BE2C (cell line): ENCODE measurements around the gene TUBB4B.

Source experiments
- DNase-seq: peaks from one replicate; pipeline ENCODE4 v3.0.0-alpha.2; 2020
- H3K27me3 ChIP-seq: fragments of 250-450 bp; sonication (Bioruptor Pico); 2 replicates; pipeline ENCODE4 v1.5.1; 2020; ENCODE audit warnings: mild to moderate bottlenecking
- H3K36me3 ChIP-seq: fragments of 250-450 bp; sonication (Bioruptor Pico); 2 replicates; pipeline ENCODE4 v1.5.1; 2020; ENCODE audit warnings: mild to moderate bottlenecking
- H3K4me1 ChIP-seq: fragments of 250-450 bp; sonication (Bioruptor Pico); 2 replicates; pipeline ENCODE4 v1.5.1; 2020
- H3K4me3 ChIP-seq: 2 replicates; pipeline ENCODE4 v1.5.1; 2011; ENCODE audit warnings: low read depth, low read length
- H3K9me3 ChIP-seq: fragments of 250-450 bp; sonication (Bioruptor Pico); 2 replicates; pipeline ENCODE4 v1.5.1; 2020
- TF ChIP-seq, protein P1 (sequence below): IDR thresholded peaks from 2 replicates; pipeline ENCODE4 v1.5.1; 2012; ENCODE audit warnings: mild to moderate bottlenecking, low read depth, low read length

Gene TUBB4B

DNA sequence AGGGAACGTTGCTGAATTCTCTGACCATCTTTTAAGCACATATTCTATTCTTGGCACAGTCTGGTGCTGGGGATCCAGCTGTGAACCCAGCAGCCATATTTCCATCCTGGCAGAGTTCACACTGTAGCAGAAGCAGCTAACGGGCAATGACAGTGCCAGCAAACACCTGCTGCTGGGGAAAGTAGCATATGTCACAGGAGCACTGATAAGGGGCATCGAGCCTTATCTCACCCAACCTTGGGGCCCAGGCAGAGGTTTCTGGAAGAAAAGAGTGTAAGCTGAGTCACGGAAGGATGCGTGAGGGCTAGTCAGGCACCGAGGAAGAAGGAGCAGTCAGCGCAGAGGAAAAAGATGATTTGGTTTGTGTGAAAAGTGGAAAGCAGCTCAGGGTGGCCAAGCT, 34.5 kb upstream of the TUBB4B start:
- H3K4me3 ChIP-seq = peak overlapping the region; percentile 98
- H3K9me3 ChIP-seq = no peaks in the 10 kb centered on the region
- no peaks in the 10 kb centered on the region for H3K27me3 ChIP-seq
- peaks cover 4% of the 10 kb centered on the region for H3K4me1 ChIP-seq
- TF ChIP-seq, protein P1, sequence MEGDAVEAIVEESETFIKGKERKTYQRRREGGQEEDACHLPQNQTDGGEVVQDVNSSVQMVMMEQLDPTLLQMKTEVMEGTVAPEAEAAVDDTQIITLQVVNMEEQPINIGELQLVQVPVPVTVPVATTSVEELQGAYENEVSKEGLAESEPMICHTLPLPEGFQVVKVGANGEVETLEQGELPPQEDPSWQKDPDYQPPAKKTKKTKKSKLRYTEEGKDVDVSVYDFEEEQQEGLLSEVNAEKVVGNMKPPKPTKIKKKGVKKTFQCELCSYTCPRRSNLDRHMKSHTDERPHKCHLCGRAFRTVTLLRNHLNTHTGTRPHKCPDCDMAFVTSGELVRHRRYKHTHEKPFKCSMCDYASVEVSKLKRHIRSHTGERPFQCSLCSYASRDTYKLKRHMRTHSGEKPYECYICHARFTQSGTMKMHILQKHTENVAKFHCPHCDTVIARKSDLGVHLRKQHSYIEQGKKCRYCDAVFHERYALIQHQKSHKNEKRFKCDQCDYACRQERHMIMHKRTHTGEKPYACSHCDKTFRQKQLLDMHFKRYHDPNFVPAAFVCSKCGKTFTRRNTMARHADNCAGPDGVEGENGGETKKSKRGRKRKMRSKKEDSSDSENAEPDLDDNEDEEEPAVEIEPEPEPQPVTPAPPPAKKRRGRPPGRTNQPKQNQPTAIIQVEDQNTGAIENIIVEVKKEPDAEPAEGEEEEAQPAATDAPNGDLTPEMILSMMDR = no peak
- no peak for DNase-seq
- no peaks in the 10 kb centered on the region for H3K36me3 ChIP-seq

DNA sequence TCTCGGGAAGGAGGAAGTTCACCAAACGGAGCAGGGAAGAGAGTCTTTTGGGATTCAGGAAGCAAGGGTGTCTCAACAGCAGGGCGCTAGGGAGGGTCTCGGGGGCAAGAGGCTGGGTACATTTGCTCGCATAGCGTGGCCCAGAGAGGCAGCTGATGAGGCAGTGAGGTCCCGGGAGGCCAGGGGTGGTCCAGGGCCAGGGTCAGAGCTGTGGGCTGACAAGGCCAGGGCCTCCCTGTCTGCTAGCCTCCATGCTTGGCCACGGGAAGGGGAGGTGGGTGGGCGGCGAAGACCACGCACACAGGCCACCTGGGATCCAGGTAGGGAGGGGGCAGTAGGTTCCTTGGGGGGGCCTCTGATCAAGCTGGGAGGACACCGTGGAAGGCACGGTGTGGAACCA, 29.6 kb upstream of the TUBB4B start:
- H3K4me3 ChIP-seq = no peak overlapping the region
- no peaks in the 10 kb centered on the region for H3K36me3 ChIP-seq
- TF ChIP-seq, protein P1 = no peak
- H3K27me3 ChIP-seq = no peaks in the 10 kb centered on the region
- H3K9me3 ChIP-seq = no peaks in the 10 kb centered on the region
- H3K4me1 ChIP-seq = no peaks in the 10 kb centered on the region; the same call in 1 of the 2 replicates
- DNase-seq = no peak

DNA sequence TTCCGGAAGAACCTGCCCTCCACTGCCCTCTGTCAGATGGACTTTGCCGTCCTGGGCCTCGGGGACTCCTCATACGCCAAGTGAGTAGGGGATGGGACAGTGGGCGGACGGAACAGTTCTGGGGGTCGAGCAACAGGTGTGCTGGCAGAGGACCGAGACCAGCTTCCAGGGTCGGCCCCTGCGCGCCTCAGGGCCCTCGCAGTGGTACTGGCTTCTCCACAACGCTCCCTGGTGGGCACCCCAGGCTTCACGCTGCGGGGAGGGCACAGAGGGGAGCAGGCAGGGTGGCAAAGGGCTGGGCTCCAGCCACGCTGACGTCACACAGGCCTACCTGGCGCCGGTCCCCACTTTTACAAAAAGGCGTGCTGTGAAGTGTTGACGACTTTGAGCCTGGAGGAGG, 28.6 kb upstream of the TUBB4B start:
- TF ChIP-seq, protein P1 = peak; percentile 28
- no peak overlapping the region for H3K4me3 ChIP-seq
- no peaks in the 10 kb centered on the region for H3K36me3 ChIP-seq

DNA sequence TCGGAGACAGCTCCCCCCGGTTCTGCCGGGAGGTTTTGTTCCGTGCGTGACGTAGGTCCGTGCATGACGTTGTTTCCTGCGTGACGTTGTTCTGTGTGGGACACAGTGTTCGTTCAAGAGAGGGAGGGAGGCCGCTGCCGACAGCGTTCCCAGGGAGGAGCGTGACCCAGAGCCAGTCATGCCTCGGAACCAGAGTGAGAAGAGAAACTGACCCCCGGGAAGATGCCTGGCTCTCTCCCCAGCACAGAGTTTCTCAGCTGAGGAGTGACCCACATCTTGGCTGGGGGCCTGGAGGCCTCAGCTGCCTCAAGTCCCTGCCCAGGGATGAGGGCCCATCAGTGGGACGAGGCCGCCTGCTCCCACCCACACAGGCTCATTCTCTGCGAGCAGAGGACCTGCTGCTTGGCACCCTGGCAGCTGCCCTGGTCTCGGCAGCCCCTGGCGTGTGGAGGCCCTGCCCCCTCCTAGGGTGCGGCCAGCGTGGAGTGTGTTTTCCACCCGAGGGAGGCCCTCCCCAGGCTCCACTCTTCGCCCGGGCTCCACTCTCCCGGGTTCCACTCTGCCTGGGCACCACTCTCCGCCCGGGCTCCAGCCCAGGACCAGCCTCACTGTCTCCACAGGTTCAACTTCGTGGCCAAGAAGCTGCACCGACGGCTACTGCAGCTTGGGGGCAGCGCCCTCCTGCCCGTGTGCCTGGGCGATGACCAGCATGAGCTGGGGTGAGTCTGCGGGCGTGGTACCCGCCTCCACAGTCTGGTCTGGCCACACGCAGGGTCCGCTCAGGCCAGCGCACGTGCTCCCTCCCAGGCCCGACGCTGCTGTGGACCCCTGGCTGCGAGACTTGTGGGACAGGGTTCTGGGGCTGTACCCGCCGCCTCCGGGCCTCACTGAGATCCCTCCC, 27.7 kb upstream of the TUBB4B start:
- Histone ChIP-seq H3K4me3 (no peak overlapping the region), H3K27me3 (no peaks in the 10 kb centered on the region), H3K36me3 (no peaks in the 10 kb centered on the region), H3K4me1 (peaks cover 10% of the 10 kb centered on the region), H3K9me3 (no peaks in the 10 kb centered on the region)
- no peak for DNase-seq
- TF ChIP-seq, protein P1 = peak; percentile 43

More for the DNA sequence above, 28.6 kb upstream of the TUBB4B start:
- Histone ChIP-seq H3K9me3 (no peaks in the 10 kb centered on the region), H3K27me3 (no peaks in the 10 kb centered on the region), H3K4me1 (peaks cover 1% of the 10 kb centered on the region)
- DNase-seq = no peak

DNA sequence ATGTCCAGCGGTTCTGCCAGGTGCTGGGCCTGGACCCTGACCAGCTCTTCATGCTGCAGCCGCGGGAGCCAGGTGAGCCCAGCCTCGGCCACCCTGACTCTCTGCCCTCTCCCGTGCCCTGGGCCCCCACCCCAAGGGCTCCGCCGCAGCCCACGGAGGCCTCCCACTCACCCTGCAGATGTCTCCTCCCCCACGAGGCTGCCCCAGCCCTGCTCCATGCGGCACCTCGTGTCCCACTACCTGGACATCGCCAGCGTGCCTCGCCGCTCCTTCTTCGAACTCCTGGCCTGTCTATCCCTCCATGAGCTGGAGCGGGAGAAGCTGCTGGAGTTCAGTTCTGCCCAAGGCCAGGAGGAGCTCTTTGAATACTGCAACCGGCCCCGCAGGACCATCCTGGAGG, 26.5 kb upstream of the TUBB4B start:
- H3K36me3 ChIP-seq = no peaks in the 10 kb centered on the region

More for the DNA sequence above, 26.5 kb upstream of the TUBB4B start:
- Histone ChIP-seq H3K9me3 (no peaks in the 10 kb centered on the region), H3K4me3 (no peak overlapping the region), H3K4me1 (peaks cover 13% of the 10 kb centered on the region), H3K27me3 (no peaks in the 10 kb centered on the region)
- TF ChIP-seq, protein P1 = no peak
- DNase-seq = no peak
